Measurements from ENCODE around the gene MAPK13.

MAPK13 gene

GRCh38 chr6:36114798-36115408, 15.4 kb upstream of the MAPK13 start:
- TF ChIP-seq, protein P1, sequence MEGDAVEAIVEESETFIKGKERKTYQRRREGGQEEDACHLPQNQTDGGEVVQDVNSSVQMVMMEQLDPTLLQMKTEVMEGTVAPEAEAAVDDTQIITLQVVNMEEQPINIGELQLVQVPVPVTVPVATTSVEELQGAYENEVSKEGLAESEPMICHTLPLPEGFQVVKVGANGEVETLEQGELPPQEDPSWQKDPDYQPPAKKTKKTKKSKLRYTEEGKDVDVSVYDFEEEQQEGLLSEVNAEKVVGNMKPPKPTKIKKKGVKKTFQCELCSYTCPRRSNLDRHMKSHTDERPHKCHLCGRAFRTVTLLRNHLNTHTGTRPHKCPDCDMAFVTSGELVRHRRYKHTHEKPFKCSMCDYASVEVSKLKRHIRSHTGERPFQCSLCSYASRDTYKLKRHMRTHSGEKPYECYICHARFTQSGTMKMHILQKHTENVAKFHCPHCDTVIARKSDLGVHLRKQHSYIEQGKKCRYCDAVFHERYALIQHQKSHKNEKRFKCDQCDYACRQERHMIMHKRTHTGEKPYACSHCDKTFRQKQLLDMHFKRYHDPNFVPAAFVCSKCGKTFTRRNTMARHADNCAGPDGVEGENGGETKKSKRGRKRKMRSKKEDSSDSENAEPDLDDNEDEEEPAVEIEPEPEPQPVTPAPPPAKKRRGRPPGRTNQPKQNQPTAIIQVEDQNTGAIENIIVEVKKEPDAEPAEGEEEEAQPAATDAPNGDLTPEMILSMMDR (conservative IDR thresholded peaks at IDR 0.05): no peak
- no peak for TF ChIP-seq ZFX (IDR thresholded peaks at IDR 0.05)
- peak overlapping the region; percentile 40; the same call in 1 of the 2 replicates for H3K27ac ChIP-seq

DNA sequence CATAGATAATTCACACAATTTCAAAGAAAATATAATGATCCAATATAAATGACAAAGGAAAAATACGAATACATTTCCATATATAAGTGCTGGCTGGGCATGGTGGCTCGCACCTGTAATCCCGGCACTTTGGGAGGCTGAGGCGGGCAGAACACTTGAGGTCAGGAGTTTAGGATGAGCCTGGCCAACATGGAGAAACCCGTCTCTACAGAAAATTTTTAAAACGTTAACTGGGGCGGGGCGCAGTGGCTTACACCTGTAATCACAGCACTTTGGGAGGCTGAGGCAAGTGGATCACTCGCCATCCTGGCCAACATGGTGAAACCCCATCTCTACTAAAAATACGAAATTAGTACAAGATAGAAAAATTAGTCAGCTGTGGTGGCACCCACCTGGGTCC, 14.9 kb upstream of the MAPK13 start:
- TF ChIP-seq ZFX (IDR thresholded peaks at IDR 0.05): no peak
- TF ChIP-seq, protein P1 (conservative IDR thresholded peaks at IDR 0.05): no peak
- peak overlapping the region; percentile 40; the same call in 1 of the 2 replicates for H3K27ac ChIP-seq

- no peak overlapping the region; the same call in 1 of the 2 replicates for H3K27ac ChIP-seq
- TF ChIP-seq ZFX (IDR thresholded peaks at IDR 0.05): no peak
- TF ChIP-seq, protein P1 (conservative IDR thresholded peaks at IDR 0.05): no peak
Measured at GRCh38 chr6:36116066-36116864, 14.0 kb upstream of the MAPK13 start.

- TF ChIP-seq, protein P1 (conservative IDR thresholded peaks at IDR 0.05): no peak
- TF ChIP-seq ZFX (IDR thresholded peaks at IDR 0.05): no peak
- H3K27ac ChIP-seq: no peak overlapping the region
Measured at GRCh38 chr6:36116943-36117342, 13.4 kb upstream of the MAPK13 start.

DNA sequence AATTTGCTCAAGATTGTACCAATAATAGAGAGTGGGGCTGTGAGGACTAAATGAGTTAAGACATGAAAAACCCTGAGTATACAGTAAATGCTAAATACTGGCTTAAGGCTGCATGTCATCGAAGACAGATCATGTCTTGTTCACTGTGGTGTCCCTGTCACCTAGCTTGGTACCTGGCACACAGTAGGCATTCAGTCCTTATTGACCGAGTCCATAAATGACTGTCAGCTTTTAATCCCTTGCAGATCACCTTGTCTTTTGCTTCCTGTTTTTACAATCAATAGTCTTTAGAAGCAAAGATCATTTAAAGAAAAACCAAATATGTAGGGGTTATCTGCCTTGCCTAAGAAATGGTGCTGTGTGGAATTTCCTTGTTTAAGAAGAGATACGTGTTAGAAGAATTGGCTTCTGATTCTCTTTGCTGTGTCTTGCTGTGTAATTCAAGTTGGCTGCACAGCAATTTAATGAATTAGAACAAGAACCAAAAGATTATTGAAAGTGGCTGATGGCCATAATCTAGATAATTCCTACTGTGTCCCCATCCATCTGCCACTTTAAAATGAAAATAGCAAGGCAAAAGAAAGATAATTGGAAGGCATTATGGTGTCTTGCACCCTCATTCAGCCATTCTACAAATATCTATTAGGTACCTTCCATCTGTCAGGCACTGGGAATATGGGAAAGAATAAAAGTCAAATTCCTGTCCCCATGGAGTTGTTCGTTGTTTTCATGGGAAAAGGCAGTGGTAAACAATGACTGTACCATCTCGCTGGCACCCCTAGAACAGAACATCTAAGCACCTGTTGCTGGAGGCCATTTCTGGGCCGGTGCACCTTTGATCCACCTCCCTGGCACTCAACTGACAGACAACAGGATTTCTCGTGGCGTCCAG, 12.4 kb upstream of the MAPK13 start:
- TF ChIP-seq ZFX (IDR thresholded peaks at IDR 0.05): no peak
- TF ChIP-seq, protein P1 (conservative IDR thresholded peaks at IDR 0.05): no peak
- H3K27ac ChIP-seq: no peak overlapping the region

DNA sequence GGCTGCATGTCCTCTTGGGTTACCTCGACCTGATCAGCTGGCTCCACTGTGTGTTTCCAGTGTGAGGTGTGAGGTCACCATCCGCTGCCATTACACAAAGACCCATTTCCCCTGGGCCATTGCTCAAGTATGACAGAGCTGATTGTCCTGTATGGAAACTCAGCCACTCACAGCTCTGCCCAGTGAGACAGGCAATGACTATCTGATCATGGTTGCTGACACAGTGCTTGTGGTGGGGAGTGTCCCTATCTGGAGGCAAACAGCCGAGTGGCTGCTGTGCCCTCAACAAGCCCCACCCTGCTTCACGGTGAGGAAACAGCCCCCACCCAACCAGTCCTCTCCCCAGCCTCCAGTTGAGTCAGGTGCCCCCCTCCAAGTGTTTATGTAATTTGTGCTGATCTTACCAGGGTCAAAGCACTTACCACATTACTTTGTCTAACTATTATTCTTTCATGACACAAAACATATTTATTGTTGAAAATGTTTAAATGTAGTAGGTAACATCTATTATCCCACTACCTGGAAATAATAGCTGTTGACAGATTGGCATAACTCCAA, 11.7 kb upstream of the MAPK13 start:
- no peak for TF ChIP-seq ZFX (IDR thresholded peaks at IDR 0.05)
- TF ChIP-seq, protein P1 (conservative IDR thresholded peaks at IDR 0.05): no peak
- H3K27ac ChIP-seq: no peak overlapping the region

Data from C4-2B (cell line).